ENCODE results near the gene PERM1.

DNA sequence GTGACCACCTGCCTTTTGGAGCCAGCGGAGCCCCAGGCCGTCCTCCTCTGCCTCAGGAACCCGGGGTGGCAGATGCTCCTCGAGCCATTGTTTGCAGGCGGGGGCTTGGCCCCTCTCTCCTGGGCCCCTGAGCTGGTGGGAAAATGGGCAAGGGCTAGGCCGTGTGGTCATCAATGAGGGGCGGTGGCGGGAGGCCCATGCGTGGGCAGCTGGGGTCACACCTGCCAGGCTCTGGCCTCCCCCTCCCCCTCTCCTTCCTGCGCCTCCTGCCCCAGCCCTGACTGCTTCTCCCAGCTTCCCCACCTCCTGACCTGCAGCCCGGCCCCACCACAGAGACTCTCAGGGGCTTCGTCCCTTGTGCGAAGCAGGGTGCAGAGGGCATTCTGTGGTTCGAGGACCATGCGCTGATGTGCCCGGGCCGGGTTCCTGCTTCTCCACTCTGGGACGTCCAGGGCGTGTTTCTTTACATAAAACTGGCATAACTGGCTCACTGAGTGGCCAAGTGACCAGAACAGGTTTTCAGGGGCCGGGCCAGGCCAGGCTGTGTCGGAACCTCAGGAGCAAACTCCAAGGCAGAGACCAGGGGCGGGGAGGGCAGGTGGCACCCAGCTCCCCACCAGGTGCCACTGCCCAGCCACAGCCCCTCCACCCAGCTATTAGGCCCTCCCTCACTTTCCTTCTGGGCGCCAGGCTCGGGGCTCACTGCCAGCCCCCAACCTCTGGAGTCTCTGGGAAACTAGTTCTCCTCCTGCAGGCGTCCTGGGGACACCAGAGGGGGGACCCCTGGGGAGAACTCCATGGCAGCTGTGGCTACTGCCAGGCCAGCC is 48.9 kb downstream of the PERM1 start:
- TF ChIP-seq POLR2A (conservative IDR thresholded peaks at IDR 0.05) = no peak
- TF ChIP-seq ZNF780A (CRISPR knock-in tag; IDR thresholded peaks at IDR 0.05) = no peak
- TF ChIP-seq, protein P1, sequence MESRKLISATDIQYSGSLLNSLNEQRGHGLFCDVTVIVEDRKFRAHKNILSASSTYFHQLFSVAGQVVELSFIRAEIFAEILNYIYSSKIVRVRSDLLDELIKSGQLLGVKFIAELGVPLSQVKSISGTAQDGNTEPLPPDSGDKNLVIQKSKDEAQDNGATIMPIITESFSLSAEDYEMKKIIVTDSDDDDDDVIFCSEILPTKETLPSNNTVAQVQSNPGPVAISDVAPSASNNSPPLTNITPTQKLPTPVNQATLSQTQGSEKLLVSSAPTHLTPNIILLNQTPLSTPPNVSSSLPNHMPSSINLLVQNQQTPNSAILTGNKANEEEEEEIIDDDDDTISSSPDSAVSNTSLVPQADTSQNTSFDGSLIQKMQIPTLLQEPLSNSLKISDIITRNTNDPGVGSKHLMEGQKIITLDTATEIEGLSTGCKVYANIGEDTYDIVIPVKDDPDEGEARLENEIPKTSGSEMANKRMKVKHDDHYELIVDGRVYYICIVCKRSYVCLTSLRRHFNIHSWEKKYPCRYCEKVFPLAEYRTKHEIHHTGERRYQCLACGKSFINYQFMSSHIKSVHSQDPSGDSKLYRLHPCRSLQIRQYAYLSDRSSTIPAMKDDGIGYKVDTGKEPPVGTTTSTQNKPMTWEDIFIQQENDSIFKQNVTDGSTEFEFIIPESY (CRISPR knock-in tag; IDR thresholded peaks at IDR 0.05) = no peak
- TF ChIP-seq MEF2A (IDR thresholded peaks at IDR 0.05; ENCODE audit: control insufficient read depth, low read depth, low read length) = no peak
- TF ChIP-seq ZNF253 (CRISPR knock-in tag; conservative IDR thresholded peaks at IDR 0.05) = no peak
- TF ChIP-seq ZNF143 (CRISPR knock-in tag; IDR thresholded peaks at IDR 0.05) = no peak
- TF ChIP-seq RBM39 (optimal IDR thresholded peaks at IDR 0.05; ENCODE audit: low read depth, low read length) = no peak
- TF ChIP-seq ZFP36 (IDR thresholded peaks at IDR 0.05; ENCODE audit: low read depth, low read length, partially characterized antibody) = no peak
- TF ChIP-seq, protein P2, sequence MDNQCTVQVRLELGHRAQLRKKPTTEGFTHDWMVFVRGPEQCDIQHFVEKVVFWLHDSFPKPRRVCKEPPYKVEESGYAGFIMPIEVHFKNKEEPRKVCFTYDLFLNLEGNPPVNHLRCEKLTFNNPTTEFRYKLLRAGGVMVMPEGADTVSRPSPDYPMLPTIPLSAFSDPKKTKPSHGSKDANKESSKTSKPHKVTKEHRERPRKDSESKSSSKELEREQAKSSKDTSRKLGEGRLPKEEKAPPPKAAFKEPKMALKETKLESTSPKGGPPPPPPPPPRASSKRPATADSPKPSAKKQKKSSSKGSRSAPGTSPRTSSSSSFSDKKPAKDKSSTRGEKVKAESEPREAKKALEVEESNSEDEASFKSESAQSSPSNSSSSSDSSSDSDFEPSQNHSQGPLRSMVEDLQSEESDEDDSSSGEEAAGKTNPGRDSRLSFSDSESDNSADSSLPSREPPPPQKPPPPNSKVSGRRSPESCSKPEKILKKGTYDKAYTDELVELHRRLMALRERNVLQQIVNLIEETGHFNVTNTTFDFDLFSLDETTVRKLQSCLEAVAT (IDR thresholded peaks at IDR 0.05) = no peak
- no peak for TF ChIP-seq ZNF23 (CRISPR knock-in tag; IDR thresholded peaks at IDR 0.05)
- TF ChIP-seq TAF1 (IDR thresholded peaks at IDR 0.05; ENCODE audit: control insufficient read depth, extremely low read depth, insufficient read depth, low read length, severe bottlenecking) = no peak
- no peak for TF ChIP-seq HEY1 (CRISPR knock-in tag; IDR thresholded peaks at IDR 0.05; ENCODE audit: borderline replicate concordance)
- TF ChIP-seq, protein P3, sequence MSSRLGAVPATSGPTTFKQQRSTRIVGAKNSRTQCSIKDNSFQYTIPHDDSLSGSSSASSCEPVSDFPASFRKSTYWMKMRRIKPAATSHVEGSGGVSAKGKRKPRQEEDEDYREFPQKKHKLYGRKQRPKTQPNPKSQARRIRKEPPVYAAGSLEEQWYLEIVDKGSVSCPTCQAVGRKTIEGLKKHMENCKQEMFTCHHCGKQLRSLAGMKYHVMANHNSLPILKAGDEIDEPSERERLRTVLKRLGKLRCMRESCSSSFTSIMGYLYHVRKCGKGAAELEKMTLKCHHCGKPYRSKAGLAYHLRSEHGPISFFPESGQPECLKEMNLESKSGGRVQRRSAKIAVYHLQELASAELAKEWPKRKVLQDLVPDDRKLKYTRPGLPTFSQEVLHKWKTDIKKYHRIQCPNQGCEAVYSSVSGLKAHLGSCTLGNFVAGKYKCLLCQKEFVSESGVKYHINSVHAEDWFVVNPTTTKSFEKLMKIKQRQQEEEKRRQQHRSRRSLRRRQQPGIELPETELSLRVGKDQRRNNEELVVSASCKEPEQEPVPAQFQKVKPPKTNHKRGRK (tag; IDR thresholded peaks at IDR 0.05) = no peak

All from K562 (cell line).